Measurements from ENCODE around the gene USP48.
A peak's percentile ranks its signal among the peaks of the same experiment; 100 is the strongest.
"Not testable (repeated sequence)": the region's sequence is repeated elsewhere in the genome, so short reads cannot be mapped to it uniquely, and the experiment has no call there.

USP48 gene

GRCh38 chr1:21773585-21773984 is 9.4 kb downstream of the USP48 start:
- no peak overlapping the region for H3K4me3 Mint-ChIP-seq
- peaks cover 8% of the 10 kb centered on the region for H3K9me3 Mint-ChIP-seq
- H3K27ac Mint-ChIP-seq: no peak overlapping the region
- no peak for TF ChIP-seq CTCF (IDR thresholded peaks at IDR 0.05; ENCODE audit: unreplicated experiment in 3 of 3)
- H3K4me1 Mint-ChIP-seq: no peaks in the 10 kb centered on the region
- H3K36me3 Mint-ChIP-seq (ENCODE audit: low read depth): peaks cover 22% of the 10 kb centered on the region
- no peaks in the 10 kb centered on the region for H3K27me3 Mint-ChIP-seq (ENCODE audit: low read depth)

DNA sequence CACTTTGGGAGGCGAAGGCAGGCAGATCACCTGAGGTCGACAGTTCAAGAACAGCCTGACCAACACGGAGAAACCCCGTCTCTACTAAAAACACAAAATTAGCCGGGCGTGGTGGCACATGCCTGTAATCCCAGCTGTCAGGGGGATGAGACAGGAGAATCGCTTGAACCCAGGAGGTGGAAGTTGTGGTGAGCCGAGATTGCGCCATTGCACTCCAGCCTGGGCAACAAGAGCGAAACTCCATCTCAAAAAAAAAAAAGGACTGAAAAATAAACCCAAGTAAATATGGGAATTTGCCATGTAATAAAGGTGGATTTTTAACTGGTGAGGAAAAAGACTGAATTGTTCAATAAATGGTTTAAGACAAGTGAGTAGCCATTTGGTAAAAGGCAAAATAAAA is 11.3 kb downstream of the USP48 start:
- not testable (repeated sequence) for H3K4me3 Mint-ChIP-seq; H3K27ac Mint-ChIP-seq; H3K27me3 Mint-ChIP-seq (ENCODE audit: low read depth); H3K9me3 Mint-ChIP-seq; H3K4me1 Mint-ChIP-seq
- H3K36me3 Mint-ChIP-seq (ENCODE audit: low read depth): peaks cover 18% of the 10 kb centered on the region

GRCh38 chr1:21770602-21771001 is 12.3 kb downstream of the USP48 start:
- H3K4me1 Mint-ChIP-seq; H3K27me3 Mint-ChIP-seq (ENCODE audit: low read depth); H3K9me3 Mint-ChIP-seq; H3K27ac Mint-ChIP-seq; H3K36me3 Mint-ChIP-seq (ENCODE audit: low read depth); H3K4me3 Mint-ChIP-seq: not testable (repeated sequence)

DNA sequence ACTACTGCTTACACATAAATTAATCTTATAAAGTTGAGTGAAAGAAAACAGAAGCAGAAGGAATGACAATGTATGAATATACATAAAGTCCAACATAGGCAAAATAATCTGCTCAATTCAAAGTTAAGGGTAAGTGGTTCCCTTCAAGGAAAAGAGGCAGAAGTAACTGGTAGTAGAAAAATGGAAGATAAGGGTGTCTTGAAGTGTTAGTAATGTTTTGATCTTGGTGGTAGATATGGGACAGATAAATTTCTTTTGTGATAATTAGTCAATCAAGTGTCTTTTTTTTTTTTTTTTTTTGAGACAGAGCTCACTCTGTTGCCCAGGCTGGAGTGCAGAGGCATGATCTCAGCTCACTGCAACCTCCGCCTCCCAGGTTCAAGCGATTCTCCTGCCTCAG is 12.7 kb downstream of the USP48 start:
- H3K9me3 Mint-ChIP-seq: no peaks in the 10 kb centered on the region
- H3K27me3 Mint-ChIP-seq (ENCODE audit: low read depth): no peaks in the 10 kb centered on the region
- no peak for TF ChIP-seq CTCF (IDR thresholded peaks at IDR 0.05; ENCODE audit: unreplicated experiment in 3 of 3)
- H3K4me1 Mint-ChIP-seq: peaks cover 7% of the 10 kb centered on the region
- peaks cover 8% of the 10 kb centered on the region for H3K36me3 Mint-ChIP-seq (ENCODE audit: low read depth)
- no peak overlapping the region for H3K4me3 Mint-ChIP-seq
- no peak overlapping the region for H3K27ac Mint-ChIP-seq

DNA sequence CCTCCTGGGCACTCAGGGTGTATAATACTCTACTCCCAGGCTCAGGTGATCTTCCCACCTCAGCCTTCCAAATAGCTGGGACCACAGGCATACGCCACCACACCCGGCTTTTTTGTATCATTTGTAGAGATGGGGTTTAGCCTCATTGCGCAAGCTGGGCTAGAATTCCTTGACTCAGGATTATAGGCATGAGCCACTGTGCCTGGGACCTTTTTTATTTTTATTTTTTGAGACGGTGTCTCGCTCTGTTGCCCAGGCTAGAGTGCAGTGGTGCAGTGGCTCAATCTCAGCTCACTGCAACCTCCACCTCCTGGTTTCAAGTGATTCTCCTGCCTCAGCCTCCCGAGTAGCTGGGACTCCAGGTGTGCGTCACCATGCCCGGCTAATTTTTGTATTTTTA is 15.8 kb downstream of the USP48 start:
- not testable (repeated sequence) for H3K36me3 Mint-ChIP-seq (ENCODE audit: low read depth); H3K4me3 Mint-ChIP-seq; H3K27ac Mint-ChIP-seq; H3K9me3 Mint-ChIP-seq; H3K27me3 Mint-ChIP-seq (ENCODE audit: low read depth)
- peaks cover 22% of the 10 kb centered on the region for H3K4me1 Mint-ChIP-seq

DNA sequence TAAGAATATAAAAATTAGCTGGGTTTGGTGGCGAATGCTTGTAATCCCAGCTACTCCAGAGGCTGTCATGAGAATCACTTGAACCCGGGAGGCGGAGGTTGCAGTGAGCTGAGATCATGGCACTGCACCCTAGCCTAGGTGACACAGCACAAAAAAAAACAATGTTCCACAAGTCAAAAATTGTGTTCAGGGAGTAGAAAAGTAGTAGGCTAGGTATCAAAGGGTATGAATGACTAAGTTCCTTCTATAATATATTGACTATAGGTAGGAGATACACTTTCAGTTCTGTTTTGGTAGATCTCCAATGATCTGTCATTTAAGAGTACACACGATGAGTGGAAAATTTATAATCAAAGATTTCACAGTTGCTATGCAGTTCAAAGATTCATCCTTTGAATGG is 16.7 kb downstream of the USP48 start:
- no peak for TF ChIP-seq CTCF (IDR thresholded peaks at IDR 0.05; ENCODE audit: unreplicated experiment in 3 of 3)
- no peak overlapping the region for H3K4me3 Mint-ChIP-seq

GRCh38 chr1:21764615-21765423 is 18.1 kb downstream of the USP48 start:
- Mint-ChIP-seq H3K27me3 (ENCODE audit: low read depth) (no peaks in the 10 kb centered on the region), H3K9me3 (no peaks in the 10 kb centered on the region), H3K4me3 (no peak overlapping the region), H3K4me1 (peaks cover 25% of the 10 kb centered on the region), H3K27ac (peak overlapping the region; percentile 10 to 64 (median 32)), H3K36me3 (ENCODE audit: low read depth) (peaks cover 5% of the 10 kb centered on the region)
- TF ChIP-seq CTCF (IDR thresholded peaks at IDR 0.05; ENCODE audit: unreplicated experiment in 3 of 3): no peak

More for the DNA sequence above, 16.7 kb downstream of the USP48 start:
- no peak overlapping the region for H3K27ac Mint-ChIP-seq
- H3K9me3 Mint-ChIP-seq: no peaks in the 10 kb centered on the region
- peaks cover 22% of the 10 kb centered on the region for H3K4me1 Mint-ChIP-seq
- peaks cover 8% of the 10 kb centered on the region for H3K36me3 Mint-ChIP-seq (ENCODE audit: low read depth)
- no peaks in the 10 kb centered on the region for H3K27me3 Mint-ChIP-seq (ENCODE audit: low read depth)
